DMS153 treated with DMSO at 0.1 percent for 48 hours (cell line): ENCODE data around the gene NDC1.
"Not testable (repeated sequence)": the region's sequence is repeated elsewhere in the genome, so short reads cannot be mapped to it uniquely, and the experiment has no call there.

ENCODE experiments used
- DNase-seq: peaks from one replicate; lab custom pipeline; 2025; ENCODE audit not compliant: unreplicated experiment; lab: John Stamatoyannopoulos, UW

Gene NDC1

DNA sequence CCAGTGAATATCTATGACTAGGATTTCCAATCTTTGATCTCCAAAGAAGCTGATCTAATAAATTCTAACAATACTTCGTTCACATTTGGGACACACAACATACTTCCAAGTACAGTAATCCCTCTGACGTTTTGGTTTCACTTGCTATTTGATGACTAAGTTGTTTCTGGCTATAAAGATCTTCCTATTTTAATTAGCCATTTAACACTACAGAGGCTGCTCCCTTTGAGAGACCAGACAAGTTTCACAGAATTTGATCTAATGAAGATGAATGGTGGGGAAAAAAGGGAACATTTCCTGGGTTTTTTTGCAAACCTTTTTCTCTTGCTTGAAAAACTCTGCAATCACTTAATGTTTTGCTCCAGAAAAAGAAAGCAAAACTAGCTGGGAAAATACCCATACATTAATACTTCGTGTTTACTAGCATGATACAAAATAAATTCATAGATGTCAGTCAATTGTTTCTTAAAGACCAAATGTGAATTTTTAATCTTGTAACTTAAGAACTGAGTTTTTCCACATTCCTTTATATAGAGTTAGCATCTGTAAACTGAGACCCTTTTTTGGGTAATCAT lies 71.2 kb downstream of the NDC1 start:
- no peak for DNase-seq

DNA sequence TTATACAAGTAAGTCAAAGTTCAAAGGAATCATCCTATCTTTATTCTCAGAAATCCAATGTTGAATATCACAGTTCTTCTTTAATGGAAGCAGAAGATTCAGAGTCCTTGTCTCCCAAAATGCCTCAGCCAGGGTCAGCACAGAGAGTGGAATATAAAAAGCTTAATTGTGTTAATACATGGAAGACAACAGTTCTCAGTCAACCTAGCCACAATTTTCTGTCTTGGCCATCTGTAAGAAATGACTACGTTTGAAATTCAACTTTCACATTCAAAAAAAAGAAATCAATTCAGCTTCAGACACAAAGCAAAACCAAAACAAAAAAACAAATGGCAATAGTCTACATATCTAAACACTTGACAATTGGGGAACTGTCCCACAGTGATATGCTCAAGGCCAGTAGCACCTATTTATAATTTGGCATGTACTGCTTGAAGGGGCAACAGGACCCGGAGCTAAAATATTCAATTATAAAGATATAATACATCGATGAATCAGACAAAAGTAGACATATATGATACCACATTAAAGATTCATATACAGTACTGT lies 71.8 kb downstream of the NDC1 start:
- DNase-seq: no peak

DNA sequence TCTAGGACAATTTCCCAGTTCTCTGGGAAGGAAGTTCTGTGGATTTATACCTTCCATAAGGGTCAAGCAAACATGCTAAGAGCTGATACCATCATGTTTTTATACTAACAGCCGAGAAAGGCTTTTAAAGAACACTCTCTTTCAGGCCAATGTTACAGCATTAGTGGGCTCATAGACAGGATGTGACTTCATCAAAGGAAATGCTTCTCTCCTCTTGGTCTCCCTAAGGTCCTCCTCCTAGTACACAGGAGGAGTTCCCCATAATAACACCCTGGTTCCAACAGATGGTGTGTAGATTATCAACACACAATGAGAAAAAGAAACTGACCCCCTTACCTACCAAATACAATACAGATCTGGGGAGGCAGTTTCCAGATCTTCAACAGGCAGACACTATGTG lies 72.4 kb downstream of the NDC1 start:
- DNase-seq: no peak

DNA sequence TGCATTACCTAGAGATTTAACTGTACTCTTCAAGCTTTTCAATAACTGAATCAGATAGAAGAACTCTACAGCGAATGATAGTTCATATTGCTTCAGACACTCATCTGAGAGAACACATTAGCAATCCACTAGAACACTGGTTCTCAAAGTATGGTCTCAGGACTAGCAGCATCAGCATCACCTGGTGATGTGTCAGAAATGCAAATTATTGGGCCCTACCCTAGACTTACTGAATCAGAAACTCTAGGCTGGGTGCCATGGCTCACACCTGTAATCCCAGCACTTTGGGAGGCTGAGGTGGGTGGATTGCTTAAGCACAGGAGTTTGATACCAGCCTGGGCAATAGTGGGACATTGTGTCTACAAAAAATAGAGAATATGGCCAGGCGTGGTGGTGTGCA lies 74.2 kb downstream of the NDC1 start:
- no peak for DNase-seq

DNA sequence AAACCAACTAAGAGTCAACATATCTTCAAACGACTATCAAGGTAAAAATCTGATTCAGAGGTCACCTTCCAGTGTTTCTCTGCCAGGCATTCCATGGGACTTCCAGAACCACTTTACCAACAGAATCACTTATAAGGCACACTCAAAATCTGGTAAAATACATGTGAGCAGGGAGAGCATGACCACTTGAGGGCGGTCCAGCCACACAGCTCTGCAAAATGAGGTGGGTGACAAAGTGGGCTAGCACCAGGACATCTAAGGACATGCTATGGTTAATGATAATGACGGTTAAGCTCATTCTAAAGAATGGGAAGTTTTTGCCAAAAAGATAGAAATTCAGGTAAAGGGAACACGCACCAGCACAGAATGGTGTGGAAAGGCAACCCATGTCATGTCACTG lies 74.6 kb downstream of the NDC1 start:
- DNase-seq: no peak

DNA sequence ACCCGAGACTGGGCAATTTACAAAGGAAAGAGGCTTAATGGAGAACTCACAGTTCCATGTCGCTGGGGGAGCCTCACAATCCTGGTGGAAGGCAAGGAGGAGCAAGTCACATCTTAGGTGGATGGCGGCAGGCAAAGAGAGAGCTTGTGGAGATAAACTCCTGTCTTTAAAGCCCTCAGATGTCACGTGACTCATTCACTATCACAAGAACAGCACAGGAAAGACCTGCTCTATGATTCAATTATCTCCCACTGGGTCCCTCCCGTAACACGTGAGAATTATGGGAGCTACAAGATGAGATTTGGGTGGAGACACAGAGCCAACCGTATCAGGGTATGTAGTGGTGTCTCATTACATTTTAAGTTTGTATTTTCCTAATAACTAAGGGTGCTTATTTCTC lies 77.6 kb downstream of the NDC1 start:
- DNase-seq: not testable (repeated sequence)

DNA sequence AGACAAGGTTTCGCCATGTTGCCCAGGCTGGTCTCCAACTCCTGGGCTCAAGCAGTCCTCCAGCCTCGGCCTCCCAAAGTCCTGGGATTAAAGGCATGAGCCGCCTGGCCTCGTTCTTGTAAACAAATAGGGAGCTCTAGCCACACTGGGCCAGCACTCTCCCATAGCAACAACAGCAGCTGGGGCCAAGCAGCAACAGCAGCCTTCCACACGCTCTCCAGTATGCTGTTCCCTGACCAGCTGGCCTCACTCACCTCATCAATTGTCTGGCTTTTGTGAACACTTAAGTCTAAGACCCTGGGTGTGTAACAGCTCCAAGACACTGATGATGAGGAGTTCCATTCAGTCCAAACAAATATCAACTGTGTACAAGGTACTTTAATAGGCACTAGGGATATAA lies 82.2 kb downstream of the NDC1 start:
- DNase-seq: no peak

DNA sequence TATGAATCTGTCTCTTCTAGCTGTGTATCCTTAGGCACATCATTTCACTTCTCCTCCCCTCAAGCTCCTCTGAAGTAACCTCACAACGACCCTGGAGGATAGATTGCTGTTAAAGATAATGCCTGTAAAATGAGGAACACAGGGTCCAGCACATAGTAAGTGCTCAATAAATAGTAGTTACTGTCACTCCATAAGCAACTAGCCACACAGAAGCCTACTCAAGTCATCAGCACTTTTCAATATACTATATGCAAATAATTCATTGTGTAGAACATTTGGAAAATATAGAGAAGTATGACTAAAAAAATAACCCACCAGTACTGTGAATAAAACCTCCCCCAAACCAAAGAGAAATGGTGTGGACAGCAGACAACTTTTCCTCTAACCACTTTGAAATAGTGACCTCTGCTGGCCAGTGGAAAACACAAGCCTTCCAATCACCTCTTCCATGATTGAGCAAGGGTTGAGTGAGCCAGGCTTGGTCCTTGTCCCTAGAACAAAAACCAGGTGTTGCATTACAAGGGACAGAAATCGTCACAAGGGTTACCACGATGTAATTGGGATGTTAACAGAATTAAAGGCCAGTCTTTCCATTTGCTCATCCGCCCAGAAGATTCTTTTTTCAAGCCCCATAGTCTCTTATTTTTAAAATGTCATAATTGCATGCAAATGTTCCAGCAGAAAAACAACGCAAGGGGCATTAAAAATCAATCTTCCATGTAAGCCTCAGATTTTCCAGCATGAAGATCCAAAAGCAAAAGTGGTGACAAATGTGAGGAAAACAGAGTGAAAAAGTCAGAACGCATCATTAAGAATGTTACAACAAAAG lies 83.4 kb downstream of the NDC1 start:
- no peak for DNase-seq

DNA sequence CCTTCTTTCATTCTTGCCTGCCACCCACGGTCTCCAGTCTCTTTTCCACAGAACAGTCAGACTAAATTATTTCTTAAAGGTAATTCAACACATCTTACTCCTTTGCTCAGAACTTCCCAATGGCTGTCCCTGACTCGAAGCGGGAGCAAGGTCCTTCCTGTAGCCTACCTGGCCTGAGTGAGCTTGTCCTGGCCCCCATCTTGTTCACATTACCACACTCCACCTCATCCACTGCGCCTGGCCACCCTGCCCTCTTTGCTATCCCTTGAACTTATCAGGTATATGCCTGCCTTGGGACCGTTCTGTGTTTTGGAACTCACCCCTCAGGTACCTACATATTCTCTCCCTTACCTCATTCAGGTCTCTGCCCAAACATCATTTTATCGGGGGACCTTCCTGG lies 85.8 kb downstream of the NDC1 start:
- DNase-seq: no peak

DNA sequence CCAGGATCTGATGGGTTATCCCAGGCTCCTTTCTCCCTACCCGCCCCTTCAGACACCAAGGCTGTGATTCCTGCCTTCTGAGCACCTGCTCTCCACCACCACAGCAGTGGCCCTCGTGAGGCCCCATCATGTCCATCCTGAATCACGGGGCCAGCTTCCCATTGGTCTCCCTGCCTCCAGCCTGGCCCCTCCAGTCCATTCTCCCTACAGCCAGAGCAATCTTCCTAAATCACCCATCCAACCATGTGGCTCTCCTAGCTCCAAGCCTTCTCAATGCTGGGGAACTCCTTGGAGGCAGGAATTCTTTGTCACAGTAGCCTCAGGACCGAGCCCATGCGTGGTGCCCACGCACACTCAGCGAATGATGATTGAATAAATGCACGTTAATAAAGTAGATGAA lies 90.3 kb downstream of the NDC1 start:
- DNase-seq: no peak

DNA sequence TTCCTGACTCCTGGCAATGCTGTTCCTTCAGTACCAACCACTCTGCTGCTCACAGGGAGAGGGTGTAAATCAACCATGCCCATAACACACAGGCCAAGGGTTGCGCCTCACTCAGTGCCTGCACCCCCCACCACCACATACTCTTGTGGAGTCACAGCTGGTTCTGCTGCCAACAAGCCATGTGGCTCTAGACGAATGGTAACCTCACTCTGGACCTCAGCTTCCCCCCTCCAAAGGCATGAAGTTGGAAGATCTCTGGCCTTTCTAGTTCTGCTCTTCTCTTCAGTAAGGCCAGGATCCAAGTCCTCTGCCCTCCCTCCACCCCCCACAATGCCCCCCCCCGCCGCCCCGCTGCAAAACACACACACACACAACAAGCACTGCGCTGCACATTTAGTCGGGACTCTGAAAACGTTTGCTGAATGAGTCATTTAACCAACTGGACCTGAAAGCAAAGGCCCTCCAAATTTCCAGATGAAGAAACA lies 97.4 kb downstream of the NDC1 start:
- DNase-seq: no peak

DNA sequence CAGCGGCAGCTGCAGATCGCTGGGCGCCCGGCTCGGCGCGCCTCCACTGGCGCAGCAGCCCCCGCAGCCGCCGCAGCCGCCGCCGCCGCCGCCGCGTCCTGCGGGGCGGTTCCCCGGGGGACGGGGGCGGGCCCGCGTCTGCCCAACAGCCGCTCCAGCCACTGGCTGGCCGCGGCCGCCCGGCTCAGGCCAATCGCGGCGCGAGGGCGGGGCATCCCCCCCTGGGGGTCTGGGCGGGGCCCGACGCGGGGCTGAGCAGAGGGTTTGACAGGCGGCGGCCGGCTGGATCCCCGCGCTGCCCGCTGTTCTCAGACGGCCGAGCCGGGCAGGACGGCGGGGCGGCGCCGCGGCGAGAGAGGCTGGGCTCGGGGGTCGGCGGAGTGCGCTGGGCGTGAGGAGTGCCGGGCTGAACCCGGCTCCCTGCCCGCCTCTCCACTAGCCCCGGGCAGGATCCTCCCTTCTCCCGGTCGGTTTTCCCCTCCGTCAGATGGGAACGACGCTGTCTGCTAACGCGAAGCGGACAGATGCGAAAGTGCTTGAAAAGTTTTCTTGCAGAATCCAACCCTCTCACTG lies 98.9 kb downstream of the NDC1 start, which contains the start of gene GLIS1:
Gene GLIS1, minus strand, starts transcription at position 56 of the 573 bp plus-strand sequence. CDS start 1,100 bp downstream, outside the sequence.
- DNase-seq: peak; percentile 55

DNA sequence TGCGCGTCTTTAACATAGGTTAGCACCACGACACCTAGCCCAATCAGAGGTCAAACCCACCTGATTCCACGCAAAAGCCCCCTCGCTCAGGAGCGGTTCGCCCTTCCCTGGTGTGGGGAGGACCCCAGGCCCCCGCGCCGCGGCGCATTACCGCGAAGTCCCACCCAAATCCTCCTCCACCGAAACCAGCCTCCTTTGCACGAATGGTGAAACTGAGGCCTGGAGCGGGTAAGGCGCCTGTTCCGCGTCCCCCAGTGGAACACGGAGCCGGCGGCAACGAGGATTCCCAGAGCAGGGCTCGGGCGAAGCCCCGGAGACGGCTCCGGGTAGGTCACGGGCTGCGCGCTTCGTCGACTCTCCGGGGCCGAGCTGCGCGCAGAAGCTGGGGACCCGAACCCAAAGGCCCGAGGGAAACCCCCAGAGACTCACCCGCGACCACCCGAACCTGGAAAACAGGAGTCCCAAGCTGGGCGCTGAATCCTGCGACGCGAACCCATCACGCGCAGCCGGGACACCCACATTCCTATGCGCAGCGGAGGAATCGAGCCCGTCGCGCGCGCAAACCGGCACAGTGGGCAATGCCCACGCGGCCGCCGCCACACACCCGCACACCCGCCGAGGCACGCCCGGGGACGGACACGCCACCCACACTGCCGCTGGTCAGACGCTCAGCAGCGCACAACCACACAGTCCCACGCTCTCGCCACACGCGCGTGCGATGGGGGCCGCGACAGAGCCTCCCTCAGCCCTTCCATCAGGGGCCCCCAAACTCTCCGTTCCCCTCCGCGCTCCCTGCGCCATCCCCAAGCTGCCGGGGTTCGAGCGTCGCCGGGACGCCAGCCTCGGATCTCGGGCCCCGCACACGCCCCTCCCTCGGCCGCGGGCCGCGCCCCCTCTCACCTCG lies 99.6 kb downstream of the NDC1 start:
- DNase-seq: no peak

DNA sequence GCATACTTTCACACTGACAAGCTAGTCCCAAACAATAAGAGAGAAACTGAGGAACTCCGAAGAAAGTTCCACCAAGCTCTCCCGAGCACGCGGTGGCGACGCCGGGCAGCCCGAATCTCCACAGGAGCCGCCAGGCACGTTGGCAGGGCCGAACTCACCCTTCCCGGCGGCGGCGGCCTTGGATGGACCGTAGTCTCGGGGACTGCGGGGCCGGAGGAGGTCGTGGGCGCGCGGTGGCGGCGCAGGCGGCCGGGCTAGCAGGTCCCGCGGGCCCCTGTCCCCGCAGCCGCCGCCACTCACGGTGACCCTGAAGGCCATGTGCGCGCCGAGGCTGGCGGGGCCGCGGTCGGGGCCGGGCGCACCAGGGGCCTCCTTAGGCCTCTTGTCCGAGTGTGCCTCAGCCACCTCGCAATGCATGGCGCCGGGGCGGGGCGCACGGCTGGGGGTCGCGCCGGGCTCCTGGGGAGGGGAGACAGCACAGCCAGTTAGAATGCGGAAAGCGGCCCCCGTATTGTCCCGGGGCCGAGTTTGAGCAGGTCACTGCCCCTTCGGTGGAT lies 100.4 kb downstream of the NDC1 start:
- DNase-seq: no peak

DNA sequence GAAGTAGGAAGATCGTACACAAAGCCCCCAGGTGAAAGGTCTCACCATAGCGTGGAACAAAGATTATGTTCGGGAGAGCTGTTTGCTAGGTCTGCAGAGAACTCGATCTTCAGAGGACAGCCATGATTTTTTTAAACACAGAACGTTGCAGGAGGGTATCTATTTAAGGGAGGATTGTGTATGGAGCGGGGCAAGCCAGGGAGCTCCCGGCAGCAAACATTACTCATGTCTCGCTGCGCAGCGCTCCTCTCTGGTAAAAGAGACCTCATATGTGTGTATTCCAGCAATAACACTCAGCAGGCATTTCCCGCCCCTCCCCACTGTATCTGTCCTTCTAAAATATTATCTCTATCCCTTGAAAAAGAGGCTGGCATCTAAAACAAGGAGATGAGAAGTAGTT lies 101.8 kb downstream of the NDC1 start:
- no peak for DNase-seq

DNA sequence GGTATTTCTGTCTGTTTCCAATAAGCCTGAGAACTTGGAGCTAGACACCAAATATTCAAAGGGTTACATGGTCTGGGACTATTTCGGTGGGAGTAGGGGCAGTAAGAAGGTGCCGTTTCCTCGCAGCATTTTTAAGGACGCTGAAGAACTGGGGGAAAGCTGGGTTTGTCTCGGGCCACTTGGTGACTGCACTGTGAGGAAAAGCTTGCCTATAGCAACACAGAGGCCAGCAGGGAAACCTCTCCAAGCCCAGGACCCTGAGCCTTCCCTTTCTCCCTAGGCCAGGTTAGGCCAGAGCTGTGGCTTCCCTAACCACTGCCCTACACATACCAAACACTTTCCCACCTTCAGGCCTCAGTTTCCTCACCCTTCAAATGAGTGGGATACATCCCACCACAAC lies 102.4 kb downstream of the NDC1 start:
- DNase-seq: no peak

DNA sequence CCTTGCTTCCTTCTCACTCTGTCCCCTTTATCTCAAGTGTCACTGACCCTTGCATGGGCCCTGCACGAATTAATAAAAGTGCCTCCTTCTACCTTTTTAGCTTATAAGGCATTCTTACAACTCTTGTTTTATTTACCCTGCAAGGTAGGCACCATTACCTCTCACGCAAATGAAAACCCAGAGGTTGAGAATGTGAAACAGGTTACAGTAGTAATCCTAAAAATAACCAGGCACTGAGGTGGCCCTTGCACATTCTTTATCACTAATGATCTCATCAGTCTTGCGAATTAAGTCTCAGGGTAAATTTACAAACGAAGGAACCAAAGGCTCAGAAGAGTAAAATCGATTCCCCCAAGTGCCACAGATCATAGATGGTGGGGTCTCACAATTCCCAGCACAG lies 102.8 kb downstream of the NDC1 start:
- no peak for DNase-seq

DNA sequence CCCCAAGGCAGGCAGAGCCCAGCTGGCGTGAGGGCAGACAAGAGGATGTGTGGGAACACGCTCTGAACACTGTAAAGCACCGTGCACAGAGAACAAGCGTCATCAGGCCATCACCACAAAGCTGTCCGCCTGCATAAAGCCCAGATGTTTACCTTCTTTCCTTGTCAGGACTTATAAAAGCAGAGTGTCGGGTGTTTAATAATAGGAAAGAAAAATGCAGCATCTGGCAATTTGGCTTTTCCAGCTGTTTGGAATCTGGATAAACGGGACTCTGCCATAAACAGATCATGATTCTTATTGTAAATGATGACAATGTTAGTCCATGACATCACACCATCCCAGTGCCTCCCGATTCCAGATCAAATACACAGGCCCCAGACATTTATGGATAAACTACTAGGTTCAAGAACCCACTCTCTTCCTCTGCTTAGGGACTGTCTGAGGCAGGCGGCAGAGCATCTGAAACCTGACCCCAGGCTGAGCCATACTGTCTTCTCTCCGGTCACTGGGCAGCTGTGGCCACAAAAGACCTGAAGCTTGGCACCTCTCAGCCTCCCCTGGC lies 103.4 kb downstream of the NDC1 start:
- no peak for DNase-seq

DNA sequence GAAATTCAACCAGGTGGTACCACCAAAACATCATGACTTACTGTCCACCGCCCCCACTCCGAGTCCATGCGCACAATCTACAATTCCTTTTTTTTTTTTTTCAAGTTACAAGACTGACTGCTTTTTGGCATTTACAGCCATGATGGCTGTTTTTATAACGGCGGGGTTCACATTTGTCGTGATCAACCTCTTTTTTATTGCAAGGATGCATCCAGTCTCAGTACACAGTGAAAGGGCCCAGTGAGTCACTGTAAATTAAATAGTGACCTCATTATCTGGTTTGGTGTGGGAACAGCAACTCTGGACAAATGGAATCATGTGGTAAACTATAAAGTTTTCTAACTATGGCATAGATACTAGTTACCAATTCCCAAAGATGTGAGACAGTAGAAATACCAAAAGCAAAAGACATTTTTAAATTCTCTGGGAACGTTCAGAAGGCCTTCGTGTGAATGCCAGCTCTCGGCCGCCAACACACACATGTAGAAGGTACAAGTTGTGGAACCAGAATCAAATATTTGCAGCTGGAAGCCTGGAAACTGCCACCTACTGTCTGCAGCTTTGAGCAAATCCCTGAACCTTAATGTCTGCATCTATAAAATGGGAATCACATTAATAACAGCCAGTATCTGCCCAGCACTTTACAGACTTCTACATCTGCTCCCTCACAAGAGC lies 104.0 kb downstream of the NDC1 start:
- DNase-seq: no peak

DNA sequence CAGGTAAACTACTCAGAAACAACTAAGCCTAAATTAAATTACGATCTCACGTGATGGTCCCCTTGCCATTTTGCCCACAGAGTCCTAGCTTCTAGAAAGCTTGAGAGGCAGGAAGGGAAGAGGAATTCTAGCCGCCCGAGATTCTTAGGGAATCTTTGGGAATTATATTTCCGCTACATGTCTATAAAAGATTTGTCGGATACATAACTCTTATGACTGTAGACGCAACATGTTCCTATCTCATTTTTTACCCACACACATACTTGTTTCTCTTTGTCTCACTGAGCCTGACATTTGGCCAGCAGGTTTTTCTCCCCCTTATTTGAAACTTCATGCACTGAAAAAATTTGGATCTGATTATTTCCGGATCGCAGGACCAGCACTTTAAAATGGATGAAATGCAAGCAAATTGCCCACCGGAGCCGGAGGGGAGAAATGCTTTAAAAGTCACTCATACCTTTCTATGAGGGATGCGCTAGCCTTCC lies 104.6 kb downstream of the NDC1 start:
- no peak for DNase-seq
